Stimulated activated CD8-positive, alpha-beta memory T cell treated with anti-CD3 and anti-CD28 coated beads, Interleukin-2, amount 100 ng/mL, for 1 hour (primary cell): ENCODE results near the gene KCNMB4.
"Not testable (repeated sequence)": the region's sequence is repeated elsewhere in the genome, so short reads cannot be mapped to it uniquely, and the experiment has no call there.

Experiments used
- DNase-seq, 2 donors: peaks; one replicate each; pipeline ENCODE4 v3.0.0-alpha.2; 2020; ENCODE audit warnings: low read depth in 2 of 2

KCNMB4 gene

GRCh38 chr12:70372881-70373280 is 6.8 kb downstream of the KCNMB4 start:
- DNase-seq = no peak

GRCh38 chr12:70379846-70380245 is 13.8 kb downstream of the KCNMB4 start:
- DNase-seq = no peak

GRCh38 chr12:70383484-70383883 is 17.4 kb downstream of the KCNMB4 start:
- no peak for DNase-seq

- no peak for DNase-seq
Observed at GRCh38 chr12:70383886-70384285, 17.8 kb downstream of the KCNMB4 start.

- no peak for DNase-seq
Observed at GRCh38 chr12:70386771-70387170, 20.7 kb downstream of the KCNMB4 start.

GRCh38 chr12:70389678-70390077 is 23.6 kb downstream of the KCNMB4 start:
- no peak for DNase-seq

GRCh38 chr12:70392631-70393030 is 26.5 kb downstream of the KCNMB4 start:
- DNase-seq = not testable (repeated sequence)

GRCh38 chr12:70393787-70394499 is 27.9 kb downstream of the KCNMB4 start:
- no peak for DNase-seq

- no peak for DNase-seq
Observed at GRCh38 chr12:70398002-70398401, 31.9 kb downstream of the KCNMB4 start.

GRCh38 chr12:70398862-70399261 is 32.8 kb downstream of the KCNMB4 start:
- DNase-seq = no peak

GRCh38 chr12:70399311-70399710 is 33.2 kb downstream of the KCNMB4 start:
- no peak for DNase-seq

GRCh38 chr12:70400124-70400523 is 34.0 kb downstream of the KCNMB4 start:
- no peak for DNase-seq

GRCh38 chr12:70402597-70402996 is 36.5 kb downstream of the KCNMB4 start:
- DNase-seq = no peak

GRCh38 chr12:70403826-70404225 is 37.7 kb downstream of the KCNMB4 start:
- DNase-seq = no peak

- no peak for DNase-seq
Observed at GRCh38 chr12:70408004-70408790, 42.1 kb downstream of the KCNMB4 start.

GRCh38 chr12:70415987-70416386 is 49.9 kb downstream of the KCNMB4 start:
- DNase-seq = no peak

- no peak for DNase-seq
Observed at GRCh38 chr12:70417121-70417520, 51.0 kb downstream of the KCNMB4 start.

- no peak for DNase-seq
Observed at GRCh38 chr12:70418101-70418500, 52.0 kb downstream of the KCNMB4 start.

- DNase-seq = no peak
Observed at GRCh38 chr12:70422631-70423030, 56.5 kb downstream of the KCNMB4 start.

- no peak for DNase-seq
Observed at GRCh38 chr12:70426620-70427019, 60.5 kb downstream of the KCNMB4 start.

GRCh38 chr12:70427611-70428010 is 61.5 kb downstream of the KCNMB4 start:
- no peak for DNase-seq

GRCh38 chr12:70430400-70430799 is 64.3 kb downstream of the KCNMB4 start:
- DNase-seq = no peak

- no peak for DNase-seq
Observed at GRCh38 chr12:70436836-70437235, 70.7 kb downstream of the KCNMB4 start.
